DOHH2 (cell line): Measurements from ENCODE around the gene TTC7B.

Source experiments
- H3F3A ChIP-seq: fragments of 200-600 bp; sonication (generic), shearing (Covaris generic); 2 replicates; pipeline ENCODE4 v1.6.0; 2016; ENCODE audit warnings: antibody characterized with exemption, mild to moderate bottlenecking; ENCODE audit not compliant: control insufficient read depth, insufficient read depth
- H3K27ac ChIP-seq: fragments of 200-600 bp; sonication (generic); 2 replicates; pipeline ENCODE4 v1.5.1; 2014; ENCODE audit warnings: low read depth, mild to moderate bottlenecking, low read length, moderate library complexity
- H3K27me3 ChIP-seq: fragments of 200-600 bp; sonication (generic); 2 replicates; pipeline ENCODE4 v1.6.1; 2014; ENCODE audit warnings: mild to moderate bottlenecking, low read length, mixed read lengths; ENCODE audit not compliant: control insufficient read depth
- H3K36me3 ChIP-seq: fragments of 200-600 bp; sonication (generic); 2 replicates; pipeline ENCODE4 v1.6.1; 2014; ENCODE audit warnings: mild to moderate bottlenecking, low read length, moderate library complexity, mixed read lengths; ENCODE audit not compliant: control insufficient read depth
- H3K4me1 ChIP-seq: fragments of 200-600 bp; sonication (generic); 2 replicates; pipeline ENCODE4 v1.6.1; 2014; ENCODE audit warnings: mild to moderate bottlenecking, low read length, mixed read lengths; ENCODE audit not compliant: control insufficient read depth
- H3K4me2 ChIP-seq: fragments of 200-600 bp; sonication (generic); 2 replicates; pipeline ENCODE4 v1.6.0; 2014; ENCODE audit warnings: mild to moderate bottlenecking, low read length, moderate library complexity
- H3K4me3 ChIP-seq: fragments of 200-600 bp; sonication (generic); 2 replicates; pipeline ENCODE4 v1.5.1; 2014; ENCODE audit warnings: mild to moderate bottlenecking, low read length, mixed read lengths
- H3K79me2 ChIP-seq: fragments of 200-600 bp; sonication (generic); 2 replicates; pipeline ENCODE4 v1.6.1; 2014; ENCODE audit warnings: mild to moderate bottlenecking, low read length, mixed read lengths; ENCODE audit not compliant: control insufficient read depth
- H3K9me2 ChIP-seq: fragments of 200-600 bp; sonication (generic); replicated peaks from 2 replicates; pipeline ENCODE4 v1.6.1; 2014; ENCODE audit warnings: mild to moderate bottlenecking, low read length, mixed read lengths; ENCODE audit not compliant: control insufficient read depth
- H3K9me3 ChIP-seq: fragments of 200-600 bp; sonication (generic); 2 replicates; pipeline ENCODE4 v1.6.1; 2014; ENCODE audit warnings: antibody characterized with exemption, low read length, mixed read lengths; ENCODE audit not compliant: control insufficient read depth, insufficient read depth
- H4K20me1 ChIP-seq: fragments of 200-600 bp; sonication (generic); 2 replicates; pipeline ENCODE4 v1.6.0; 2014; ENCODE audit warnings: low read depth, mild to moderate bottlenecking, antibody characterized with exemption, low read length, moderate library complexity; ENCODE audit not compliant: control insufficient read depth, insufficient read depth
- CTCF ChIP-seq: fragments of 200-600 bp; sonication (generic); IDR thresholded peaks from one replicate; pipeline ENCODE4 v1.5.1; 2014; ENCODE audit warnings: antibody characterized with exemption, mild to moderate bottlenecking, low read depth, low read length; ENCODE audit not compliant: poor library complexity, severe bottlenecking
- EZH2phosphoT487 ChIP-seq: fragments of 200-600 bp; sonication (generic); IDR thresholded peaks from 2 replicates; pipeline ENCODE4 v1.6.1; 2017; ENCODE audit warnings: borderline replicate concordance, mild to moderate bottlenecking, antibody characterized with exemption, low read length, moderate library complexity, mixed read lengths

The TTC7B gene

DNA sequence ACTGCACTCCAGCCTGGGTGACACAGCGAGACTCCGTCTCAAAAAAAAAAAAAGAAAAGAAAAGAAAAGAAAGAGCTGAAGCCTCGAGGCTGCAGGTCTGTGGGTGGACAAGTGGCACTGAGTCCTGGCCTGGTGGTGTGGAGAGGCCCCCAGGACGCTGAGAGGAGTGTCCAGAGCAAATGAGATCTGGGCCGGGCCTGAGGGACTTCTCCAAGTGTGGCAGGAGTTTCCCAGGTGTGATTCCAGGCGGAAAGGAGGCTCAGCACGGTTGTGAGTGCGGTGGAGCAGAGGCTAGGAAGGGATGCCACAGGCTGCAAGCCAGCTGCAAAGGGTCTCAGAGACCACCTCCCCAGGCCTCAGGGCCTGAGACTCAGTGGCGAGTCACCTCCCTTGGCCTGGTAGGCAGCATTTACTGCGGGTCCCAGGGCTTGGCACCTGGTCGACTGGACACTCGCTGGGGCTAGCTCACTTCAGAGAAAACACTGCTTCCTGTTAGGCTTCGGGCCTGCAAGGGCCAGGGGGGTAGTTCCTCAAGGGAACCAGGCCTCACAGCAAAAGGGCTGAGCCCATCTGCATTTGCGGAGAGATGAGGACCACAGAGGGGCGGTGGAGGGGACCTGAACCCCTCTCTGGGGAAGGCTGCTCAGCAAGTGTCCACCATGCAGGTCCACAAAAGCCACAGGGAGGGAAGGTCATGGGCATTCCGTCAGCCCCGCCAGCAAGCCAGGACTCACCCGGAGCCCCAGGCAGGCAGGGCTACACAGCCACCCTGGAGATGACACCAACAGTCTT is 11.7 kb downstream of the TTC7B start:
- no peak overlapping the region for H3K27ac ChIP-seq
- H3K36me3 ChIP-seq, result no peaks in the 10 kb centered on the region
- no peaks in the 10 kb centered on the region for H3K27me3 ChIP-seq
- no peaks in the 10 kb centered on the region for H3K79me2 ChIP-seq
- H3F3A ChIP-seq, result no peaks in the 10 kb centered on the region
- no peaks in the 10 kb centered on the region for H3K4me1 ChIP-seq
- TF ChIP-seq CTCF, result no peak
- no peak for TF ChIP-seq EZH2phosphoT487
- H3K4me2 ChIP-seq, result no peak overlapping the region
- H3K9me3 ChIP-seq, result no peaks in the 10 kb centered on the region
- H4K20me1 ChIP-seq, result no peaks in the 10 kb centered on the region
- no peaks in the 10 kb centered on the region for H3K9me2 ChIP-seq
- H3K4me3 ChIP-seq, result no peak overlapping the region

DNA sequence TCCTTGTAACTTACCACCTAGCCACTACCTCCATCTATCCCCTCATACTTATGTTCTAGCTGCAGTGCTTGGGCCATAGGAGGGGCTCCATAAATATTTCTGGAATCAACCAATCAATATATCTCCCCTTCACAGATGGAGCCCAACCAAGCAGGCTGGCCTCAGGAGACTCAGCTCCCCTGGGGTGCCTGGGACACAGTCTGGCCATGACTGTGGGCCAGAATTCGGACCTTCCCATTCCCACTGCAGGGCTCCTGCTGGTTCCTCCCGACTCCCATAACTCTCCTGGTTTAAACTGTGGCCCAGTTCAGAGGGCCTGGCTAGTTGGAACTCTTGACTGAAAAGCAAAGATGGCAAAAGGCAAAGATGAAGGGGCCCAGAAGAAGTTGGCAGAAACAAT is 13.0 kb downstream of the TTC7B start:
- no peak for TF ChIP-seq EZH2phosphoT487
- TF ChIP-seq CTCF, result no peak
- Histone ChIP-seq H3K27ac (no peak overlapping the region), H3K27me3 (no peaks in the 10 kb centered on the region), H4K20me1 (no peaks in the 10 kb centered on the region), H3K9me3 (no peaks in the 10 kb centered on the region), H3K4me1 (no peaks in the 10 kb centered on the region), H3K4me3 (no peak overlapping the region), H3K79me2 (no peaks in the 10 kb centered on the region), H3K9me2 (no peaks in the 10 kb centered on the region), H3K4me2 (no peak overlapping the region), H3F3A (no peaks in the 10 kb centered on the region), H3K36me3 (no peaks in the 10 kb centered on the region)

- no peak overlapping the region for H3K27ac ChIP-seq
- no peak overlapping the region for H3K4me2 ChIP-seq
- no peak overlapping the region for H3K4me3 ChIP-seq
- H3K79me2 ChIP-seq, result no peaks in the 10 kb centered on the region
- no peak for TF ChIP-seq EZH2phosphoT487
- no peak for TF ChIP-seq CTCF
- H3K9me2 ChIP-seq, result no peaks in the 10 kb centered on the region
- H3K36me3 ChIP-seq, result no peaks in the 10 kb centered on the region
- no peaks in the 10 kb centered on the region for H3K4me1 ChIP-seq
- no peaks in the 10 kb centered on the region for H4K20me1 ChIP-seq
- H3K27me3 ChIP-seq, result no peaks in the 10 kb centered on the region
- no peaks in the 10 kb centered on the region for H3F3A ChIP-seq
- no peaks in the 10 kb centered on the region for H3K9me3 ChIP-seq
Measured at GRCh38 chr14:90799420-90799819, 16.8 kb downstream of the TTC7B start.
